Activated CD8-positive, alpha-beta memory T cell treated with anti-CD3 and anti-CD28 coated beads, Interleukin-2, amount 50 U/mL, for 4 hours (primary cell): ENCODE measurements around the gene NCAPG2.

Experiments used
- DNase-seq: peaks from one replicate; pipeline ENCODE4 v3.0.0-alpha.2; 2020

The NCAPG2 gene

GRCh38 chr7:158704524-158705233 lies at the start of gene NCAPG2:
NCAPG2 (minus strand) TSS chr7:158704804; CDS start chr7:158701899, 2,905 bp downstream.
- peak; percentile 99 for DNase-seq

GRCh38 chr7:158753900-158754299 lies 49.3 kb upstream of the NCAPG2 start:
- no peak for DNase-seq

- no peak for DNase-seq
Observed at GRCh38 chr7:158751751-158752150, 47.1 kb upstream of the NCAPG2 start.

- DNase-seq, result no peak
Observed at GRCh38 chr7:158751199-158751598, 46.6 kb upstream of the NCAPG2 start.

GRCh38 chr7:158750702-158751101 lies 46.1 kb upstream of the NCAPG2 start:
- DNase-seq, result no peak

- DNase-seq, result no peak
Observed at GRCh38 chr7:158749396-158749795, 44.8 kb upstream of the NCAPG2 start.

- no peak for DNase-seq
Observed at GRCh38 chr7:158748335-158748734, 43.7 kb upstream of the NCAPG2 start.

- DNase-seq, result no peak
Observed at GRCh38 chr7:158747408-158747807, 42.8 kb upstream of the NCAPG2 start.

GRCh38 chr7:158746957-158747356 lies 42.4 kb upstream of the NCAPG2 start:
- no peak for DNase-seq

- no peak for DNase-seq
Observed at GRCh38 chr7:158745057-158745715, 40.6 kb upstream of the NCAPG2 start.

GRCh38 chr7:158744070-158744469 lies 39.5 kb upstream of the NCAPG2 start:
- no peak for DNase-seq

- DNase-seq, result no peak
Observed at GRCh38 chr7:158743219-158743618, 38.6 kb upstream of the NCAPG2 start.

GRCh38 chr7:158742065-158742821 lies 37.6 kb upstream of the NCAPG2 start:
- DNase-seq, result no peak

- DNase-seq, result no peak
Observed at GRCh38 chr7:158741294-158741666, 36.7 kb upstream of the NCAPG2 start.

- DNase-seq, result no peak
Observed at GRCh38 chr7:158740657-158741293, 36.2 kb upstream of the NCAPG2 start.

- no peak for DNase-seq
Observed at GRCh38 chr7:158740013-158740656, 35.5 kb upstream of the NCAPG2 start.

GRCh38 chr7:158738841-158739240 lies 34.2 kb upstream of the NCAPG2 start:
- no peak for DNase-seq

GRCh38 chr7:158737064-158737695 lies 32.6 kb upstream of the NCAPG2 start:
- DNase-seq, result no peak

GRCh38 chr7:158735935-158736334 lies 31.3 kb upstream of the NCAPG2 start:
- DNase-seq, result no peak

GRCh38 chr7:158734861-158735260 lies 30.3 kb upstream of the NCAPG2 start:
- DNase-seq, result no peak

GRCh38 chr7:158733775-158734494 lies 29.3 kb upstream of the NCAPG2 start:
- DNase-seq, result no peak

- DNase-seq, result no peak
Observed at GRCh38 chr7:158733220-158733519, 28.6 kb upstream of the NCAPG2 start.
